GM12878 (cell line): ENCODE data around the gene RNF38. TPM values are rescaled to one million over a fixed set of nuclear protein-coding genes. Genes with fewer than 3 reads are reported as not detected.
A peak's percentile ranks its signal among the peaks of the same experiment; 100 is the strongest.

Source experiments
- ATAC-seq: fragments of 200-7000 bp; cut with Tn5 transposase; 3 replicates; pipeline ENCODE4 v1.9.1; 2020; ENCODE audit warnings: mild to moderate bottlenecking, moderate library complexity
- BruUV-seq: library from RNA; stranded (reverse); fragments of 400-500 nt; replicated peaks from 2 replicates; lab custom pipeline; 2021; lab: Mats Ljungman, UMichigan
- CTCF ChIA-PET: fragments of 300-600 bp; sonication (Branson Sonifier 250); formaldehyde crosslinking; extraction: SDS; loops from one replicate; lab custom pipeline; 2021; ENCODE audit warnings: inconsistent platforms; lab: Yijun Ruan, JAX
- POLR2A ChIA-PET: fragments of 350-600 bp; formaldehyde crosslinking; extraction: SDS; loops from one replicate; lab custom pipeline; 2021; ENCODE audit warnings: inconsistent platforms; lab: Charles Lee
- RAD21 ChIA-PET: fragments of 300-600 bp; sonication (Branson Sonifier 250); formaldehyde crosslinking; loops from one replicate; lab custom pipeline; 2023; ENCODE audit warnings: antibody characterized with exemption; ENCODE audit not compliant: unreplicated experiment; lab: Charles Lee
- SMC1A ChIA-PET: fragments of 300-600 bp; sonication (Branson Sonifier 250); formaldehyde crosslinking; loops from one replicate; lab custom pipeline; 2023; ENCODE audit not compliant: unreplicated experiment, uncharacterized antibody; lab: Charles Lee
- DNase-seq: peaks from one replicate; pipeline ENCODE4 v3.0.0-alpha.2; 2011; ENCODE audit warnings: low read depth, low spot score
- FAIRE-seq: peaks from 3 replicates; lab custom pipeline; 2011; peaks lifted over from hg19 to GRCh38; lab: Jason Lieb, UNC
- H2AFZ ChIP-seq: 2 replicates; pipeline ENCODE4 v1.6.0; 2011; ENCODE audit warnings: low read depth, low read length, control low read depth; ENCODE audit not compliant: control insufficient read depth
- H3K27ac ChIP-seq: 2 replicates; pipeline ENCODE4 v1.5.1; 2011; ENCODE audit warnings: control low read depth; ENCODE audit not compliant: control insufficient read depth, insufficient read depth
- H3K27me3 ChIP-seq, 2 experiments: replicated peaks in 1 of 2; 2 replicates each; pipeline versions ENCODE4 v1.6.0 to v1.6.1; 2011; ENCODE audit warnings: low read length in 1 of 2; ENCODE audit not compliant: control insufficient read depth in 2 of 2, insufficient read depth in 2 of 2
- H3K36me3 ChIP-seq, 2 experiments: 2 replicates each; pipeline ENCODE4 v1.5.1; 2011; ENCODE audit warnings: low read length in 1 of 2; ENCODE audit not compliant: control insufficient read depth in 2 of 2, insufficient read depth in 2 of 2
- H3K4me1 ChIP-seq: 2 replicates; pipeline ENCODE4 v1.6.1; 2011; ENCODE audit warnings: mild to moderate bottlenecking, low read length, moderate library complexity, mixed read lengths; ENCODE audit not compliant: control insufficient read depth, insufficient read depth
- H3K4me2 ChIP-seq: 2 replicates; pipeline ENCODE4 v1.6.0; 2011; ENCODE audit warnings: control low read depth; ENCODE audit not compliant: control insufficient read depth, insufficient read depth
- H3K4me3 ChIP-seq: fragments of 200-600 bp; sonication (generic); 2 replicates; pipeline ENCODE4 v1.5.1; 2016
- H3K79me2 ChIP-seq: 2 replicates; pipeline ENCODE4 v1.6.0; 2011; ENCODE audit warnings: low read length; ENCODE audit not compliant: control insufficient read depth, insufficient read depth
- H3K9ac ChIP-seq: 2 replicates; pipeline ENCODE4 v1.8.0; 2011; ENCODE audit warnings: low read length, control low read depth, mixed read lengths; ENCODE audit not compliant: control insufficient read depth, insufficient read depth
- H3K9me3 ChIP-seq: replicated peaks from 3 replicates; pipeline ENCODE4 v1.5.1; 2011; ENCODE audit warnings: mild to moderate bottlenecking, low read length; ENCODE audit not compliant: control insufficient read depth, insufficient read depth
- H4K20me1 ChIP-seq: 2 replicates; pipeline ENCODE4 v1.6.0; 2011; ENCODE audit not compliant: control insufficient read depth, insufficient read depth
- BHLHE40 ChIP-seq, 2 experiments: fragments of 450-650 bp in 1 of 2; IDR thresholded peaks; 2 replicates each; pipeline ENCODE4 v1.6.1; 2011 to 2017; ENCODE audit warnings: low read depth in 2 of 2, borderline replicate concordance in 1 of 2, improper control_type of control experiment in 1 of 2, low read length in 1 of 2, mild to moderate bottlenecking in 1 of 2
- ESRRA ChIP-seq: IDR thresholded peaks from 2 replicates; pipeline ENCODE4 v1.6.1; 2012; ENCODE audit warnings: mild to moderate bottlenecking, low read length, improper control_type of control experiment
- FOXM1 ChIP-seq: IDR thresholded peaks from 2 replicates; pipeline ENCODE4 v1.6.1; 2012; ENCODE audit warnings: low read depth, mild to moderate bottlenecking, inconsistent platforms, low read length, moderate library complexity
- HSF1 ChIP-seq: fragments of 150-350 bp; IDR thresholded peaks from 2 replicates; pipeline ENCODE4 v1.6.1; 2014; ENCODE audit warnings: mild to moderate bottlenecking, low read depth, low read length
- NFXL1 ChIP-seq: fragments of 450-650 bp; IDR thresholded peaks from 2 replicates; pipeline ENCODE4 v1.6.1; 2017; ENCODE audit warnings: antibody characterized with exemption, mild to moderate bottlenecking, borderline replicate concordance
- PAX8 ChIP-seq: fragments of 450-650 bp; IDR thresholded peaks from 2 replicates; pipeline ENCODE4 v1.6.1; 2017; ENCODE audit warnings: mild to moderate bottlenecking, moderate library complexity
- RAD21 ChIP-seq: IDR thresholded peaks from 2 replicates; pipeline ENCODE4 v1.6.1; 2011; ENCODE audit warnings: mild to moderate bottlenecking, low read depth, low read length, moderate library complexity; ENCODE audit not compliant: insufficient read depth
- RELA ChIP-seq: fragments of 450-650 bp; IDR thresholded peaks from 2 replicates; pipeline ENCODE4 v1.8.0; 2014; ENCODE audit warnings: borderline replicate concordance; ENCODE audit not compliant: partially characterized antibody
- RUNX3 ChIP-seq: IDR thresholded peaks from 2 replicates; pipeline ENCODE4 v1.6.1; 2012; ENCODE audit warnings: low read length, inconsistent platforms
- SKIL ChIP-seq: fragments of 450-650 bp; IDR thresholded peaks from 2 replicates; pipeline ENCODE4 v1.6.1; 2017; ENCODE audit warnings: mild to moderate bottlenecking, low read depth, inconsistent platforms; ENCODE audit not compliant: poor library complexity, severe bottlenecking
- SMC3 ChIP-seq: IDR thresholded peaks from 2 replicates; pipeline ENCODE4 v1.6.1; 2011; ENCODE audit warnings: low read length, improper control_type of control experiment, borderline replicate concordance
- TCF7 ChIP-seq: IDR thresholded peaks from 2 replicates; pipeline ENCODE4 v1.6.1; 2014; ENCODE audit warnings: antibody characterized with exemption, borderline replicate concordance
- USF2 ChIP-seq: IDR thresholded peaks from 2 replicates; pipeline ENCODE4 v1.6.1; 2011; ENCODE audit warnings: low read depth, low read length, improper control_type of control experiment, borderline replicate concordance
- YY1 ChIP-seq: IDR thresholded peaks from 2 replicates; pipeline ENCODE4 v1.6.1; 2011; ENCODE audit warnings: low read depth, mild to moderate bottlenecking, low read length
- WGBS: methylation state at CpG from one replicate; pipeline ENCODE4 v1.1.6; 2016; ENCODE audit warnings: low lambda C conversion rate; ENCODE audit not compliant: insufficient replicate concordance, insufficient coverage; ENCODE audit errors: missing lambda C conversion rate; 5-methylcytosine and 5-hydroxymethylcytosine counted together
- in situ Hi-C: fragments of 300-500 bp; cut with MboI; formaldehyde crosslinking; loops from 9 replicates; pipeline ENCODE4 v1.14.3; 2018; ENCODE audit warnings: mixed read lengths
- intact Hi-C: fragments of 100-400 bp; cut with micrococcal nuclease; formaldehyde crosslinking; loops from one replicate; pipeline ENCODE4 v1.14.2; 2022; ENCODE audit not compliant: unreplicated experiment
- polyA plus RNA-seq, 11 experiments: library from polyadenylated mRNA; depleted of rRNA in 4 of 11; unstranded in 6 of 11; stranded (reverse) in 5 of 11; fragments of >200 nt; fragmentation: Nextera tagmentation in 4 of 11; fragmentation: Illumina TruSeq in 1 of 11; extraction: Ambion mirVana in 4 of 11; extraction: Trizol in 1 of 11; gene quantifications; 1 replicate in 1 of 11; 2 replicates in 10 of 11; pipeline versions ENCODE4 v1.2.1 to v1.2.3, GENCODE V29; 2011 to 2016; ENCODE audit warnings: inconsistent platforms in 2 of 11, missing spikeins in 2 of 11, low read depth in 1 of 11
- total RNA-seq, 4 experiments: library from RNA; depleted of rRNA in 3 of 4; stranded (reverse); fragments of >200 nt in 3 of 4; fragmentation: Illumina TruSeq in 1 of 4; extraction: Trizol in 1 of 4; gene quantifications; 2 replicates each; pipeline versions ENCODE4 v1.2.1 to v1.2.3, GENCODE V29; 2013 to 2021
- TF ChIP-seq, protein P1 (sequence below), 3 experiments: IDR thresholded peaks in 2 of 3; conservative IDR thresholded peaks in 1 of 3; 2 replicates each; pipeline ENCODE4 v1.5.1; 2011; ENCODE audit warnings: low read depth in 3 of 3, low read length in 3 of 3, mild to moderate bottlenecking in 3 of 3, control low read depth in 2 of 3, moderate library complexity in 2 of 3, inconsistent platforms in 1 of 3, mixed read lengths in 1 of 3; ENCODE audit not compliant: control insufficient read depth in 2 of 3, insufficient read depth in 1 of 3; ENCODE audit errors: extremely low read depth in 1 of 3

Gene RNF38
- total and polyA plus RNA-seq, 10 of the 15 experiments (the other 5 are each of a cell fraction or from before 2014, with no cell fraction given) = 5.1 to 34.7 (median 12.7) TPM

- in situ Hi-C loops = no loop called here
- FAIRE-seq (peak; percentile 44), ATAC-seq (peak; percentile 85), DNase-seq (no peak)
- RAD21 ChIA-PET = interaction anchor here (0.8 to 3.1 kb wide), 13 partner anchors 15 to 400 kb away, joined by 3 to 27 read pairs (median 4); partner anchors contain the start of genes CCIN and CLTA
- Histone ChIP-seq H3K9ac (no peak overlapping the region), H3K79me2 (no peaks in the 10 kb centered on the region), H3K4me1 (no peaks in the 10 kb centered on the region), H3K9me3 (no peaks in the 10 kb centered on the region), H3K27ac (no peak overlapping the region), H2AFZ (no peak overlapping the region), H4K20me1 (no peaks in the 10 kb centered on the region), H3K27me3 (no peaks in the 10 kb centered on the region), H3K4me3 (no peak overlapping the region), H3K36me3 (no peaks in the 10 kb centered on the region), H3K4me2 (no peak overlapping the region)
- BruUV-seq = no TSS peak
- intact Hi-C loops = loop anchor here (1.0 to 10.0 kb wide), 4 partner anchors 81 to 396 kb away; partner anchors contain the start of gene CLTA
- TF ChIP-seq SKIL (no peak), RAD21 (peak; percentile 77), YY1 (no peak), ESRRA (no peak), TCF7 (no peak), SMC3 (peak; percentile 87), RELA (no peak), RUNX3 (peak; percentile 17; the same call in 1 of the 2 replicates), NFXL1 (no peak), HSF1 (no peak), FOXM1 (0 out of 2 replicates have a peak, but pooled peaks have one; percentile 20), BHLHE40 (IDR thresholded peaks at IDR 0.05; ENCODE audit: borderline replicate concordance in 1 of 2, low read depth in 2 of 2, low read length in 1 of 2) (peak in 1 of 2 experiments; percentile 11; a peak in 1 of 4 replicates), USF2 (no peak), PAX8 (no peak)
- TF ChIP-seq, protein P1, sequence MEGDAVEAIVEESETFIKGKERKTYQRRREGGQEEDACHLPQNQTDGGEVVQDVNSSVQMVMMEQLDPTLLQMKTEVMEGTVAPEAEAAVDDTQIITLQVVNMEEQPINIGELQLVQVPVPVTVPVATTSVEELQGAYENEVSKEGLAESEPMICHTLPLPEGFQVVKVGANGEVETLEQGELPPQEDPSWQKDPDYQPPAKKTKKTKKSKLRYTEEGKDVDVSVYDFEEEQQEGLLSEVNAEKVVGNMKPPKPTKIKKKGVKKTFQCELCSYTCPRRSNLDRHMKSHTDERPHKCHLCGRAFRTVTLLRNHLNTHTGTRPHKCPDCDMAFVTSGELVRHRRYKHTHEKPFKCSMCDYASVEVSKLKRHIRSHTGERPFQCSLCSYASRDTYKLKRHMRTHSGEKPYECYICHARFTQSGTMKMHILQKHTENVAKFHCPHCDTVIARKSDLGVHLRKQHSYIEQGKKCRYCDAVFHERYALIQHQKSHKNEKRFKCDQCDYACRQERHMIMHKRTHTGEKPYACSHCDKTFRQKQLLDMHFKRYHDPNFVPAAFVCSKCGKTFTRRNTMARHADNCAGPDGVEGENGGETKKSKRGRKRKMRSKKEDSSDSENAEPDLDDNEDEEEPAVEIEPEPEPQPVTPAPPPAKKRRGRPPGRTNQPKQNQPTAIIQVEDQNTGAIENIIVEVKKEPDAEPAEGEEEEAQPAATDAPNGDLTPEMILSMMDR (IDR thresholded peaks at IDR 0.05 in 2 of 3, conservative IDR thresholded peaks at IDR 0.05 in 1 of 3; ENCODE audit: control insufficient read depth in 2 of 3, extremely low read depth in 1 of 3, insufficient read depth in 1 of 3, low read depth in 3 of 3, low read length in 3 of 3) = peak; percentile 64 to 79 (median 75)
- POLR2A ChIA-PET = no interaction called here
- WGBS = 22% methylated on average over 9 of the region's 9 CpGs
- SMC1A ChIA-PET = interaction anchor here (1.0 to 2.7 kb wide), 12 partner anchors 9 to 400 kb away, joined by 3 to 32 read pairs (median 4); partner anchors contain the start of gene CLTA
- CTCF ChIA-PET = interaction anchor here (0.6 to 4.2 kb wide), 39 partner anchors 9 to 972 kb away, joined by 3 to 60 read pairs (median 4); partner anchors contain the start of genes CLTA and GNE
Observed at GRCh38 chr9:36328798-36329411, 71.2 kb downstream of the RNF38 start.
